Calu3 (cell line): Measurements from ENCODE around the gene TEAD3. TPM values are rescaled to one million over a fixed set of nuclear protein-coding genes. Genes with fewer than 3 reads are reported as not detected.

Experiments
- Bru-seq: library from RNA; stranded (reverse); fragments of 400-500 nt; gene quantifications from one replicate; lab custom pipeline; 2021; lab: Mats Ljungman, UMichigan
- BruChase-seq, 2 experiments: library from RNA; stranded (reverse); fragments of 400-500 nt; gene quantifications; one replicate each; lab custom pipeline; 2021; lab: Mats Ljungman, UMichigan
- BruUV-seq: library from RNA; stranded (reverse); fragments of 400-500 nt; replicated peaks from 2 replicates; lab custom pipeline; 2021; lab: Mats Ljungman, UMichigan
- CTCF ChIA-PET: fragments of 300-600 bp; sonication (Branson Sonifier 250); formaldehyde crosslinking; loops from one replicate; lab custom pipeline; 2022; ENCODE audit warnings: antibody characterized with exemption; lab: Charles Lee
- DNase-seq: peaks from one replicate; pipeline ENCODE4 v3.0.0; 2022
- H3K27ac Mint-ChIP-seq: one replicate; pipeline ENCODE4 v1.8.0; 2022; ENCODE audit warnings: mixed read lengths; ENCODE audit not compliant: unreplicated experiment
- H3K27me3 Mint-ChIP-seq: one replicate; pipeline ENCODE4 v1.8.0; 2022; ENCODE audit warnings: mixed read lengths; ENCODE audit not compliant: unreplicated experiment
- H3K36me3 Mint-ChIP-seq: one replicate; pipeline ENCODE4 v1.8.0; 2022; ENCODE audit warnings: mild to moderate bottlenecking, moderate library complexity, mixed read lengths; ENCODE audit not compliant: insufficient read depth, unreplicated experiment
- H3K4me1 Mint-ChIP-seq: one replicate; pipeline ENCODE4 v1.8.0; 2022; ENCODE audit warnings: mild to moderate bottlenecking, low read depth, mixed read lengths; ENCODE audit not compliant: unreplicated experiment
- H3K4me3 Mint-ChIP-seq: one replicate; pipeline ENCODE4 v1.8.0; 2022; ENCODE audit warnings: mild to moderate bottlenecking, low read depth, moderate library complexity, mixed read lengths; ENCODE audit not compliant: unreplicated experiment
- H3K9me3 Mint-ChIP-seq: one replicate; pipeline ENCODE4 v1.8.0; 2022; ENCODE audit warnings: low read depth, mixed read lengths; ENCODE audit not compliant: unreplicated experiment
- CTCF ChIP-seq: fragments of 200-600 bp; IDR thresholded peaks from one replicate; pipeline ENCODE4 v1.8.0; 2022; ENCODE audit warnings: antibody characterized with exemption; ENCODE audit not compliant: unreplicated experiment
- intact Hi-C: fragments of 100-400 bp; cut with micrococcal nuclease; formaldehyde crosslinking; loops from one replicate; pipeline ENCODE4 v1.10.0; 2022; ENCODE audit not compliant: unreplicated experiment
- long read RNA-seq: library from polyadenylated mRNA; stranded (forward); transcript quantifications from one replicate; pipeline ENCODE4 v2.0.0, GENCODE V29; 2022
- total RNA-seq: library from RNA; stranded (reverse); gene quantifications from 2 replicates; pipeline ENCODE4 v1.2.3, GENCODE V29; 2022

The TEAD3 gene
- total RNA-seq = 27.3 and 28.3 TPM in 2 replicates
- percentile 61 among the genes with signal in this experiment for Bru-seq, nascent RNA
- percentile 64 among the genes with signal in this experiment for BruChase-seq, experiment 1, labeled RNA remaining after a 6-hour chase
- BruChase-seq, experiment 2, labeled RNA remaining after a 2-hour chase = percentile 74 among the genes with signal in this experiment
- long read RNA-seq, partial matches to known transcripts = 8 of 23 reads
- long read RNA-seq, other reads (novel, unspliced or antisense) = 15 of 23 reads

- BruUV-seq = no TSS peak
- Mint-ChIP-seq H3K4me3 (peak within 1 kb of the TSS; percentile 70), H3K27ac (peak within 1 kb of the TSS; percentile 43), H3K27me3 (no peaks in the 10 kb centered on the region), H3K36me3 (peaks cover 37% of the 10 kb centered on the region), H3K9me3 (peaks cover 2% of the 10 kb centered on the region), H3K4me1 (peaks cover 33% of the 10 kb centered on the region)
- TF ChIP-seq CTCF = no peak
- CTCF ChIA-PET = interaction anchor here (0.6 to 1.0 kb wide), 3 partner anchors 22 to 26 kb away, joined by 3 to 4 read pairs (median 4); no protein-coding TSS in a partner anchor
- intact Hi-C loops = no loop called here
- DNase-seq = peak; percentile 84
These were observed at the start of gene TEAD3 for GRCh38 chr6:35496841-35497570. TEAD3 (minus strand) TSS chr6:35497079.

- no peaks in the 10 kb centered on the region for H3K4me1 Mint-ChIP-seq
- TF ChIP-seq CTCF = no peak
- H3K36me3 Mint-ChIP-seq = no peaks in the 10 kb centered on the region
- peaks cover 24% of the 10 kb centered on the region for H3K27me3 Mint-ChIP-seq
- H3K9me3 Mint-ChIP-seq = no peaks in the 10 kb centered on the region
- H3K27ac Mint-ChIP-seq = no peak overlapping the region
- CTCF ChIA-PET = no interaction called here
- DNase-seq = no peak
- intact Hi-C loops = no loop called here
- no peak overlapping the region for H3K4me3 Mint-ChIP-seq
- BruUV-seq = no TSS peak
These were observed 48.0 kb upstream of the TEAD3 start for GRCh38 chr6:35544769-35545361.

- no peak overlapping the region for H3K27ac Mint-ChIP-seq
- H3K4me3 Mint-ChIP-seq = no peak overlapping the region
- no peaks in the 10 kb centered on the region for H3K9me3 Mint-ChIP-seq
- no peaks in the 10 kb centered on the region for H3K4me1 Mint-ChIP-seq
- peaks cover 24% of the 10 kb centered on the region for H3K27me3 Mint-ChIP-seq
- no peak for DNase-seq
- BruUV-seq = no TSS peak
- intact Hi-C loops = no loop called here
- CTCF ChIA-PET = interaction anchor here (0.6 kb wide), 1 partner anchor 49 kb away, joined by 6 read pairs; no protein-coding TSS in a partner anchor
- TF ChIP-seq CTCF = no peak
- H3K36me3 Mint-ChIP-seq = no peaks in the 10 kb centered on the region
These were observed 46.7 kb upstream of the TEAD3 start for GRCh38 chr6:35543459-35544193.

GRCh38 chr6:35541836-35542235 is 45.0 kb upstream of the TEAD3 start:
- no TSS peak for BruUV-seq
- no peaks in the 10 kb centered on the region for H3K4me1 Mint-ChIP-seq
- no peaks in the 10 kb centered on the region for H3K9me3 Mint-ChIP-seq
- no peak for TF ChIP-seq CTCF
- no peak overlapping the region for H3K27ac Mint-ChIP-seq
- CTCF ChIA-PET = no interaction called here
- intact Hi-C loops = no loop called here
- H3K4me3 Mint-ChIP-seq = no peak overlapping the region
- DNase-seq = no peak
- no peaks in the 10 kb centered on the region for H3K36me3 Mint-ChIP-seq
- H3K27me3 Mint-ChIP-seq = peaks cover 24% of the 10 kb centered on the region
